ENCODE measurements around the gene KLHL3. TPM values are rescaled to one million over a fixed set of nuclear protein-coding genes. Genes with fewer than 3 reads are reported as not detected.

The KLHL3 gene
- total RNA-seq, 4 donors from 2014 or later = 0.75 to 4.4 (median 2.6) TPM

- Histone ChIP-seq H3K27me3 (no peaks in the 10 kb centered on the region), H3K4me3 (no peak overlapping the region), H3K9me3 (no peaks in the 10 kb centered on the region), H3K36me3 (no peaks in the 10 kb centered on the region), H3K4me1 (peaks cover 0 to 3% (median 0%) of the 10 kb centered on the region in 4 donors), H3K27ac (no peak overlapping the region)
- TF ChIP-seq CTCF (IDR thresholded peaks at IDR 0.05) (peak; percentile 55 to 65 (median 61)), EP300 (IDR thresholded peaks at IDR 0.05; ENCODE audit: low read depth) (no peak)
- 73 to 100% methylated on average over 3 to 4 of the region's 4 CpGs for WGBS, 2 donors (ENCODE audit: low coverage in 1 of 2)
- DNase-seq = peak; percentile 41
- in situ Hi-C loops (cut with MboI; ENCODE audit: low pct_ligation_motif_present in 1 of 4, low pct_unique_long_range_greater_than_20kb in 1 of 4, low sequenced_read_pairs in 3 of 4) = loop anchor here in 3 of 4 donors (10.0 to 25.0 kb wide), 3 partner anchors 78 to 106 kb away; no protein-coding TSS in a partner anchor
- intact Hi-C loops (cut with DNase I; ENCODE audit: low total_unique reads) = loop anchor here (2.0 kb wide), 1 partner anchor 114 kb away; no protein-coding TSS in a partner anchor
Observed at GRCh38 chr5:137743031-137743640, 7.2 kb upstream of the KLHL3 start.

GRCh38 chr5:137741718-137742117 is 5.8 kb upstream of the KLHL3 start:
- in situ Hi-C loops (cut with MboI; ENCODE audit: low pct_ligation_motif_present in 1 of 4, low pct_unique_long_range_greater_than_20kb in 1 of 4, low sequenced_read_pairs in 3 of 4) (loop anchor here in 3 of 4 donors (10.0 to 25.0 kb wide), 3 partner anchors 77 to 104 kb away; no protein-coding TSS in a partner anchor), intact Hi-C loops (cut with DNase I; ENCODE audit: low total_unique reads) (loop anchor here (2.0 kb wide), 1 partner anchor 113 kb away; no protein-coding TSS in a partner anchor)
- H3K27ac ChIP-seq = no peak overlapping the region
- WGBS, 2 donors (ENCODE audit: low coverage in 1 of 2) = 49 to 65% methylated on average over 8 of the region's 8 CpGs
- H3K27me3 ChIP-seq = no peaks in the 10 kb centered on the region
- no peak for TF ChIP-seq EP300 (IDR thresholded peaks at IDR 0.05; ENCODE audit: low read depth)
- TF ChIP-seq POLR2A (IDR thresholded peaks at IDR 0.05) = no peak
- no peak for TF ChIP-seq POLR2AphosphoS5 (IDR thresholded peaks at IDR 0.05)
- TF ChIP-seq CTCF (IDR thresholded peaks at IDR 0.05) = no peak
- H3K9me3 ChIP-seq = no peaks in the 10 kb centered on the region
- DNase-seq = no peak
- no peaks in the 10 kb centered on the region for H3K36me3 ChIP-seq
- no peak overlapping the region for H3K4me3 ChIP-seq
- peaks cover 0 to 16% (median 0%) of the 10 kb centered on the region in 4 donors for H3K4me1 ChIP-seq

GRCh38 chr5:137739737-137740136 is 3.8 kb upstream of the KLHL3 start:
- H3K4me3 ChIP-seq = no peak overlapping the region
- WGBS, 2 donors (ENCODE audit: low coverage in 1 of 2) = 70 to 87% methylated on average over 3 to 4 of the region's 4 CpGs
- H3K4me1 ChIP-seq = peaks cover 0 to 33% (median 12%) of the 10 kb centered on the region in 4 donors
- H3K27ac ChIP-seq = no peak overlapping the region
- TF ChIP-seq CTCF (IDR thresholded peaks at IDR 0.05) (no peak), EP300 (IDR thresholded peaks at IDR 0.05; ENCODE audit: low read depth) (no peak), POLR2A (IDR thresholded peaks at IDR 0.05) (no peak), POLR2AphosphoS5 (IDR thresholded peaks at IDR 0.05) (no peak)
- H3K36me3 ChIP-seq = no peaks in the 10 kb centered on the region
- no peak for DNase-seq
- no peaks in the 10 kb centered on the region for H3K27me3 ChIP-seq
- H3K9me3 ChIP-seq = no peaks in the 10 kb centered on the region
- intact Hi-C loops (cut with DNase I; ENCODE audit: low total_unique reads) (no loop called here), in situ Hi-C loops (cut with MboI; ENCODE audit: low pct_ligation_motif_present in 1 of 4, low pct_unique_long_range_greater_than_20kb in 1 of 4, low sequenced_read_pairs in 3 of 4) (loop anchor here (10.0 to 25.0 kb wide), 3 partner anchors 75 to 102 kb away; no protein-coding TSS in a partner anchor)

GRCh38 chr5:137738947-137739346 is 3.1 kb upstream of the KLHL3 start:
- in situ Hi-C loops (cut with MboI; ENCODE audit: low pct_ligation_motif_present in 1 of 4, low pct_unique_long_range_greater_than_20kb in 1 of 4, low sequenced_read_pairs in 3 of 4) = loop anchor here in 2 of 4 donors (10.0 to 25.0 kb wide), 2 partner anchors 84 to 102 kb away; no protein-coding TSS in a partner anchor
- WGBS, 2 donors (ENCODE audit: low coverage in 1 of 2) = 77 to 84% methylated on average over 3 of the region's 3 CpGs

More at GRCh38 chr5:137738947-137739346, 3.1 kb upstream of the KLHL3 start:
- H3K4me3 ChIP-seq = no peak overlapping the region
- TF ChIP-seq CTCF (IDR thresholded peaks at IDR 0.05) = no peak
- TF ChIP-seq POLR2A (IDR thresholded peaks at IDR 0.05) = no peak
- no peak for TF ChIP-seq POLR2AphosphoS5 (IDR thresholded peaks at IDR 0.05)
- no peak for TF ChIP-seq EP300 (IDR thresholded peaks at IDR 0.05; ENCODE audit: low read depth)
- H3K4me1 ChIP-seq = peaks cover 0 to 37% (median 15%) of the 10 kb centered on the region in 4 donors
- no peak overlapping the region for H3K27ac ChIP-seq
- no peaks in the 10 kb centered on the region for H3K36me3 ChIP-seq
- no peaks in the 10 kb centered on the region for H3K27me3 ChIP-seq
- H3K9me3 ChIP-seq = no peaks in the 10 kb centered on the region
- no peak for DNase-seq
- intact Hi-C loops (cut with DNase I; ENCODE audit: low total_unique reads) = no loop called here

Data from transverse colon (tissue), 4 donors.